GF-D8 (cell line): ENCODE results near the gene CROCC.
A peak's percentile ranks its signal among the peaks of the same experiment; 100 is the strongest.
"Not testable (repeated sequence)": the region's sequence is repeated elsewhere in the genome, so short reads cannot be mapped to it uniquely, and the experiment has no call there.

Experiments
- DNase-seq: peaks from one replicate; lab custom pipeline; 2025; lab: John Stamatoyannopoulos, UW

CROCC gene

GRCh38 chr1:16939386-16940180, 17.9 kb downstream of the CROCC start:
- DNase-seq, result not testable (repeated sequence)

- no peak for DNase-seq
These were observed 22.3 kb downstream of the CROCC start for GRCh38 chr1:16944038-16944437.

GRCh38 chr1:16945512-16945911, 23.8 kb downstream of the CROCC start:
- not testable (repeated sequence) for DNase-seq

- not testable (repeated sequence) for DNase-seq
These were observed 24.5 kb downstream of the CROCC start for GRCh38 chr1:16946185-16946584.

- no peak for DNase-seq
These were observed 24.9 kb downstream of the CROCC start for GRCh38 chr1:16946646-16947045.

GRCh38 chr1:16948282-16948891, 26.7 kb downstream of the CROCC start:
- not testable (repeated sequence) for DNase-seq

GRCh38 chr1:16949026-16949425, 27.3 kb downstream of the CROCC start:
- DNase-seq, result not testable (repeated sequence)

- DNase-seq, result not testable (repeated sequence)
These were observed 30.6 kb downstream of the CROCC start for GRCh38 chr1:16952376-16952775.

- DNase-seq, result no peak
These were observed 32.8 kb downstream of the CROCC start for GRCh38 chr1:16954579-16954978.

- DNase-seq, result no peak
These were observed 33.5 kb downstream of the CROCC start for GRCh38 chr1:16955186-16955585.

- no peak for DNase-seq
These were observed 35.0 kb downstream of the CROCC start for GRCh38 chr1:16956775-16957174.

- no peak for DNase-seq
These were observed 36.0 kb downstream of the CROCC start for GRCh38 chr1:16957731-16958130.

GRCh38 chr1:16958475-16958874, 36.7 kb downstream of the CROCC start:
- DNase-seq, result no peak

- DNase-seq, result peak; percentile 11
These were observed 39.0 kb downstream of the CROCC start for GRCh38 chr1:16960560-16961296.

GRCh38 chr1:16961297-16962133, 39.8 kb downstream of the CROCC start:
- no peak for DNase-seq

- DNase-seq, result not testable (repeated sequence)
These were observed 42.4 kb downstream of the CROCC start for GRCh38 chr1:16964169-16964568.

- no peak for DNase-seq
These were observed 43.8 kb downstream of the CROCC start for GRCh38 chr1:16965486-16966067.

GRCh38 chr1:16966282-16966681, 44.6 kb downstream of the CROCC start:
- DNase-seq, result no peak

- no peak for DNase-seq
These were observed 45.4 kb downstream of the CROCC start for GRCh38 chr1:16967095-16967575.

- no peak for DNase-seq
These were observed 46.2 kb downstream of the CROCC start for GRCh38 chr1:16967962-16968361.

- no peak for DNase-seq
These were observed 46.6 kb downstream of the CROCC start for GRCh38 chr1:16968372-16968771.
